MM.1S (cell line): ENCODE results near the gene SLCO1A2.

ENCODE experiments used
- DNase-seq: peaks from one replicate; pipeline ENCODE4 v3.0.0-alpha.2; 2015
- H2AFZ ChIP-seq: fragments of 300-600 bp; sonication (generic); 2 replicates; pipeline ENCODE4 v1.6.0; 2016; ENCODE audit warnings: antibody characterized with exemption, low read length
- H3F3A ChIP-seq: fragments of 300-600 bp; sonication (generic); 2 replicates; pipeline ENCODE4 v1.6.1; 2016; ENCODE audit warnings: mild to moderate bottlenecking, antibody characterized with exemption, low read length, moderate library complexity, mixed read lengths; ENCODE audit not compliant: insufficient read depth
- H3K27ac ChIP-seq: fragments of 300-600 bp; sonication (generic); 2 replicates; pipeline ENCODE4 v1.5.1; 2016; ENCODE audit warnings: mild to moderate bottlenecking, low read length
- H3K27me3 ChIP-seq: fragments of 300-600 bp; sonication (generic); replicated peaks from 2 replicates; pipeline ENCODE4 v1.6.0; 2016; ENCODE audit warnings: low read length; ENCODE audit not compliant: insufficient read depth
- H3K36me3 ChIP-seq: fragments of 300-600 bp; sonication (generic); replicated peaks from 2 replicates; pipeline ENCODE4 v1.6.1; 2016; ENCODE audit warnings: mild to moderate bottlenecking, low read length, mixed read lengths; ENCODE audit not compliant: insufficient read depth
- H3K4me1 ChIP-seq: fragments of 300-600 bp; sonication (generic); 2 replicates; pipeline ENCODE4 v1.6.1; 2016; ENCODE audit warnings: low read length, mixed read lengths
- H3K4me2 ChIP-seq: fragments of 300-600 bp; sonication (generic); 2 replicates; pipeline ENCODE4 v1.6.0; 2016; ENCODE audit warnings: low read depth, low read length
- H3K4me3 ChIP-seq: fragments of 300-600 bp; sonication (generic); 2 replicates; pipeline ENCODE4 v1.5.1; 2016; ENCODE audit warnings: low read length, mixed read lengths
- H3K79me2 ChIP-seq: fragments of 300-600 bp; sonication (generic); 2 replicates; pipeline ENCODE4 v1.6.1; 2016; ENCODE audit warnings: mixed run types, low read length, mixed read lengths
- H3K9ac ChIP-seq: fragments of 300-600 bp; sonication (generic); 2 replicates; pipeline ENCODE4 v1.6.1; 2016; ENCODE audit warnings: low read length, mixed read lengths
- H3K9me2 ChIP-seq: fragments of 300-600 bp; sonication (generic); replicated peaks from 2 replicates; pipeline ENCODE4 v1.6.1; 2016; ENCODE audit warnings: mild to moderate bottlenecking, low read length, mixed read lengths; ENCODE audit not compliant: insufficient read depth
- H3K9me3 ChIP-seq: fragments of 300-600 bp; sonication (generic); replicated peaks from 2 replicates; pipeline ENCODE4 v1.6.1; 2016; ENCODE audit warnings: mild to moderate bottlenecking, low read length, mixed read lengths; ENCODE audit not compliant: insufficient read depth
- H4K20me1 ChIP-seq: fragments of 300-600 bp; sonication (generic); 2 replicates; pipeline ENCODE4 v1.6.1; 2016; ENCODE audit warnings: mild to moderate bottlenecking, low read length, moderate library complexity, mixed read lengths; ENCODE audit not compliant: insufficient read depth
- CTCF ChIP-seq: fragments of 300-600 bp; sonication (generic); IDR thresholded peaks from 2 replicates; pipeline ENCODE4 v1.5.1; 2016; ENCODE audit warnings: antibody characterized with exemption, low read length, mixed read lengths
- EZH2 ChIP-seq: fragments of 300-600 bp; sonication (generic); optimal IDR thresholded peaks from 2 replicates; pipeline ENCODE3; 2017; ENCODE audit warnings: low read depth, mild to moderate bottlenecking, antibody characterized with exemption, low read length, mixed read lengths
- EZH2phosphoT487 ChIP-seq: fragments of 300-600 bp; sonication (generic); IDR thresholded peaks from 2 replicates; pipeline ENCODE4 v1.6.1; 2018; ENCODE audit warnings: antibody characterized with exemption, low read length

The SLCO1A2 gene

GRCh38 chr12:21343636-21344035 lies 8.9 kb upstream of the SLCO1A2 start:
- Histone ChIP-seq H3K4me3 (no peak overlapping the region), H3F3A (no peaks in the 10 kb centered on the region), H3K9me3 (no peaks in the 10 kb centered on the region), H3K27ac (no peak overlapping the region), H3K79me2 (no peaks in the 10 kb centered on the region), H3K9ac (no peak overlapping the region), H2AFZ (no peak overlapping the region), H4K20me1 (no peaks in the 10 kb centered on the region), H3K36me3 (no peaks in the 10 kb centered on the region), H3K9me2 (no peaks in the 10 kb centered on the region), H3K4me1 (no peaks in the 10 kb centered on the region), H3K27me3 (no peaks in the 10 kb centered on the region), H3K4me2 (no peak overlapping the region)
- TF ChIP-seq EZH2 (no peak), EZH2phosphoT487 (no peak), CTCF (no peak)
- no peak for DNase-seq

- no peaks in the 10 kb centered on the region for H3K36me3 ChIP-seq
- TF ChIP-seq EZH2 (no peak), EZH2phosphoT487 (no peak), CTCF (no peak)
Observed at GRCh38 chr12:21341769-21342168, 7.1 kb upstream of the SLCO1A2 start.

GRCh38 chr12:21340403-21340802 lies 5.7 kb upstream of the SLCO1A2 start:
- Histone ChIP-seq H4K20me1 (no peaks in the 10 kb centered on the region), H3K4me2 (no peak overlapping the region), H3K27ac (no peak overlapping the region), H2AFZ (no peak overlapping the region), H3K4me1 (no peaks in the 10 kb centered on the region), H3K27me3 (no peaks in the 10 kb centered on the region), H3K36me3 (no peaks in the 10 kb centered on the region), H3K4me3 (no peak overlapping the region), H3F3A (no peaks in the 10 kb centered on the region), H3K9ac (no peak overlapping the region), H3K9me2 (no peaks in the 10 kb centered on the region), H3K79me2 (no peaks in the 10 kb centered on the region), H3K9me3 (no peaks in the 10 kb centered on the region)
- DNase-seq = no peak
- TF ChIP-seq CTCF (no peak), EZH2phosphoT487 (no peak), EZH2 (no peak)

More at GRCh38 chr12:21341769-21342168, 7.1 kb upstream of the SLCO1A2 start:
- Histone ChIP-seq H3K9ac (no peak overlapping the region), H3K4me2 (no peak overlapping the region), H2AFZ (no peak overlapping the region), H3K27ac (no peak overlapping the region), H3K4me3 (no peak overlapping the region), H3K9me2 (no peaks in the 10 kb centered on the region), H3K27me3 (no peaks in the 10 kb centered on the region), H3K9me3 (no peaks in the 10 kb centered on the region), H3K4me1 (no peaks in the 10 kb centered on the region), H3K79me2 (no peaks in the 10 kb centered on the region), H4K20me1 (no peaks in the 10 kb centered on the region), H3F3A (no peaks in the 10 kb centered on the region)
- DNase-seq = no peak
